ENCODE results near the gene ZNHIT2.

DNA sequence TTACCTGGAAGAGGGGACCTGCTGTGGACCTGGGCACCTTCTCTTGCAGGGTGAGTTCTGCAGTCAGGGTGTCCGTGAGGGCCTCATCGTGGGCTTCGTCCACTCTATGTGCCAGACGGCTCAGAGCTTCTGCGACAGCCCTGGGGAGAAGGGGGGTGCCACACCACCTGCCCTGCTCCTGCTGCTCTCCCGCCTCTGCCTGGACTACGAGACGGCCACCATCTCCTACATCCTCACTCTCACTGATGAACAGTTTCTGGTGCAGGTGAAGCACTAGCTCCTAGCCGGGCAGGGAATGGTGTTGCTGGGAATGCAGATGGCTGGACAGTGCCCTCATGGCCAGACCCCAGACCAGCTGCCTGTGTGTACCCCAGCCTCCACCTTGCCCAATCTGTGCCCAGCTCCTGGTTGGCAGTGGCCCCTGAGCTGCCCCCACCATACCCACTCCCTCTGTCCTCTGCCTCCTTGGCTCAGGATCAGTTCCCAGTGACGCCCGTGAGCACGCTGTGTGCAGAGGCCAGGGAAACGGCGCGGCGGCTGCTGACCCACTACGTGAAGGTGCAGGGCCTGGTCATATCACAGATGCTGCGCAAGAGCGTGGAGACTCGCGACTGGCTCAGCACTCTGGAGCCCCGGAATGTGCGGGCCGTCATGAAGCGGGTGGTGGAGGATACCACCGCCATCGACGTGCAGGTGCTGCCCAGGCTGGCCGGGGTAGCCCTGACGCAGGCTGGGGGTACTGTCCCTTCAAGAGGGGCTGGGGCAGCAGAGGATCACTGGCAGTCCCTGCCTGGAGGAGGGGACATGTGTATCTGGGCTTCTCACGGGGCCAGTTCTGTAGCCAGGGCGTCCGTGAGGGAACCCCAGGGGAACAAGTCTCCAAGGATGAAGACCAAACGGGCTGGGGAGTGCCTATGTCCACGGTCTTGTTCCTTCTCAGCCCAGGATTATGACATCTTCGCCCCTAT lies 8.0 kb downstream of the ZNHIT2 start:
- TF ChIP-seq, protein P1, sequence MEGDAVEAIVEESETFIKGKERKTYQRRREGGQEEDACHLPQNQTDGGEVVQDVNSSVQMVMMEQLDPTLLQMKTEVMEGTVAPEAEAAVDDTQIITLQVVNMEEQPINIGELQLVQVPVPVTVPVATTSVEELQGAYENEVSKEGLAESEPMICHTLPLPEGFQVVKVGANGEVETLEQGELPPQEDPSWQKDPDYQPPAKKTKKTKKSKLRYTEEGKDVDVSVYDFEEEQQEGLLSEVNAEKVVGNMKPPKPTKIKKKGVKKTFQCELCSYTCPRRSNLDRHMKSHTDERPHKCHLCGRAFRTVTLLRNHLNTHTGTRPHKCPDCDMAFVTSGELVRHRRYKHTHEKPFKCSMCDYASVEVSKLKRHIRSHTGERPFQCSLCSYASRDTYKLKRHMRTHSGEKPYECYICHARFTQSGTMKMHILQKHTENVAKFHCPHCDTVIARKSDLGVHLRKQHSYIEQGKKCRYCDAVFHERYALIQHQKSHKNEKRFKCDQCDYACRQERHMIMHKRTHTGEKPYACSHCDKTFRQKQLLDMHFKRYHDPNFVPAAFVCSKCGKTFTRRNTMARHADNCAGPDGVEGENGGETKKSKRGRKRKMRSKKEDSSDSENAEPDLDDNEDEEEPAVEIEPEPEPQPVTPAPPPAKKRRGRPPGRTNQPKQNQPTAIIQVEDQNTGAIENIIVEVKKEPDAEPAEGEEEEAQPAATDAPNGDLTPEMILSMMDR (IDR thresholded peaks at IDR 0.05): no peak
- no peak for TF ChIP-seq POLR2A (IDR thresholded peaks at IDR 0.05)
